K562 (cell line): ENCODE results near the gene SFTPB. TPM values are rescaled to one million over a fixed set of nuclear protein-coding genes. Genes with fewer than 3 reads are reported as not detected.

Source experiments
- FOXO4 ChIP-seq: fragments of 450-650 bp; formaldehyde crosslinking; IDR thresholded peaks from 2 replicates; pipeline ENCODE4 v1.4.0; 2020; ENCODE audit warnings: mild to moderate bottlenecking, moderate library complexity
- GABPA ChIP-seq: fragments of 200-800 bp; sonication (Bioruptor generic); conservative IDR thresholded peaks from 2 replicates; pipeline ENCODE4 v1.6.1; 2016; ENCODE audit warnings: low read depth, missing genetic modification characterization, missing compliant biosample characterization
- KAT8 ChIP-seq: fragments of 450-650 bp; IDR thresholded peaks from 2 replicates; pipeline ENCODE4 v1.6.1; 2016; ENCODE audit warnings: low read depth, mild to moderate bottlenecking
- PHF21A ChIP-seq: fragments of 450-650 bp; IDR thresholded peaks from 2 replicates; pipeline ENCODE4 v1.6.1; 2017; ENCODE audit warnings: low read depth, borderline replicate concordance
- SMARCE1 ChIP-seq: fragments of 450-650 bp; IDR thresholded peaks from 2 replicates; pipeline ENCODE4 v1.7.1; 2016; ENCODE audit warnings: mild to moderate bottlenecking
- TCF7L2 ChIP-seq: fragments of 150-350 bp; IDR thresholded peaks from 2 replicates; pipeline ENCODE4 v1.6.1; 2016; ENCODE audit warnings: low read depth, mild to moderate bottlenecking, low read length, moderate library complexity
- USF2 ChIP-seq: sonication (generic); formaldehyde crosslinking; IDR thresholded peaks from 2 replicates; pipeline ENCODE4 v1.5.0; 2020; ENCODE audit warnings: missing genetic modification reagents
- ZC3H8 ChIP-seq: fragments of 450-650 bp; IDR thresholded peaks from 2 replicates; pipeline ENCODE4 v1.6.1; 2017
- ZKSCAN1 ChIP-seq: fragments of 150-350 bp; IDR thresholded peaks from 2 replicates; pipeline ENCODE4 v1.6.1; 2016; ENCODE audit warnings: low read depth, low read length
- ZKSCAN3 ChIP-seq: fragments of 250-450 bp; sonication (Bioruptor Pico); IDR thresholded peaks from 2 replicates; pipeline ENCODE4 v1.4.0; 2020
- ZNF146 ChIP-seq: IDR thresholded peaks from one replicate; pipeline ENCODE4 v1.6.1; 2018; ENCODE audit warnings: missing compliant biosample characterization; ENCODE audit not compliant: unreplicated experiment
- ZNF212 ChIP-seq: fragments of 450-650 bp; formaldehyde crosslinking; IDR thresholded peaks from 2 replicates; pipeline ENCODE4 v1.4.0; 2020; ENCODE audit warnings: mild to moderate bottlenecking
- ZNF518B ChIP-seq: fragments of 250-450 bp; sonication (Bioruptor Pico); IDR thresholded peaks from 2 replicates; pipeline ENCODE4 v1.5.0; 2021; ENCODE audit warnings: mild to moderate bottlenecking, moderate library complexity
- ZNF592 ChIP-seq: fragments of 450-650 bp; IDR thresholded peaks from 2 replicates; pipeline ENCODE4 v1.6.1; 2017; ENCODE audit warnings: antibody characterized with exemption, mild to moderate bottlenecking
- polyA plus RNA-seq, 8 experiments: library from polyadenylated mRNA; depleted of rRNA in 4 of 8; stranded (reverse) in 5 of 8; unstranded in 3 of 8; fragments of >200 nt; fragmentation: Nextera tagmentation in 2 of 8; fragmentation: Illumina TruSeq in 1 of 8; extraction: Ambion mirVana in 2 of 8; extraction: Trizol in 1 of 8; gene quantifications; 2 replicates each; pipeline versions ENCODE4 v1.2.1 to v1.2.3, GENCODE V29; 2011 to 2014; ENCODE audit warnings: inconsistent platforms in 1 of 8, missing spikeins in 1 of 8
- total RNA-seq, 7 experiments: library from RNA; depleted of rRNA in 6 of 7; stranded (reverse); fragments of >200 nt in 6 of 7; fragmentation: Illumina TruSeq in 2 of 7; extraction: Trizol in 2 of 7; gene quantifications; 2 replicates each; pipeline versions ENCODE4 v1.2.1 to v1.2.3, GENCODE V29; 2011 to 2021; ENCODE audit warnings: low replicate concordance in 1 of 7
- TF ChIP-seq, protein P1 (sequence below): fragments of 450-650 bp; IDR thresholded peaks from 2 replicates; pipeline ENCODE4 v1.7.0; 2016; ENCODE audit warnings: borderline replicate concordance

SFTPB gene
- total and polyA plus RNA-seq, 9 of the 15 experiments (the other 6 are each of a cell fraction or from before 2014, with no cell fraction given), result 0.03 to 7.0 TPM; not detected in 7

DNA sequence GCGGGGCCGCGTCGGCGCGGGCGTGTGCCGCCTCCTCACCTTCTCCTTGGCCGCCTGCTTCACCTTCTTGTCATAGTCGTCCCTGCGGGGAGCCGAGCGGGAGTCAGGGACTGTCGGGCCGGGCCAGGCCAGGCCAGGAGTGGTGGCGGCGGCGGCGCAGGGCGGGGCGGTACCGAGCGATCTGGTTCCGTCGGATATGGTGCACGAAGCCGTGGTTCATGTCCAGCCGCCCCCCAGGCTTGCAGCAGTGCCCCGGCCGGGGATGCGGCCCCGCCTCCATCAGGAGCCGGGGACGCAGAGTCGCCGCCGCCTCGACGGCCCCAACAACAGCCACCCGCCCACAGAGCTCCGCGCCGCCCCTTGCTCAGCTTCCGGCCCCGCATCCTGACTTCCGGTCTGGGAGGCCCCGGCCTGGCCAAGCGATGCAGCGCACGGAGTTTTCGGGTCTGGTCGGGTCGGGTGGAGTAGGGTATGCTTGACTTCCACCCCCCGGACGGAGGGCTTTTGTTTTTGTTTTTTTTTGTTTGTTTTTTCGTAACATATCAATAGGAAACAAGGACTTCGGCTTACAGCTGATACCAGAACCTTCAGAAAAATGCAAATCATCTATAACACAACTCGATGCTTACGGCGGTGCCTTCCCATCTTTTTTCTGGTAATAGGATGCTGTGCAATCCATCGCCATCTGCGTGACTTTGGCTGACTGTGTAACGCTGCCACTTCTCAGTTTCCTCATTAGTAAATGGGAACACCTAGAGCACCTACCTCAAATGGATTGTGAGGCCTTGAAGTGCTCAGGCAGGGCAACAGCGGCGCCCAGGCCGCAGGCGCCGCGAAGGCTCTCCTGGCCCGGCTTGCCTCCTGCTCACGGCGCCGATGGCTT is 56.1 kb downstream of the SFTPB start, which contains the start of gene C2orf68 (continued):
- no peak for TF ChIP-seq ZKSCAN3 (CRISPR knock-in tag)
- no peak for TF ChIP-seq ZKSCAN1
- TF ChIP-seq ZNF212 (CRISPR knock-in tag), result no peak
- TF ChIP-seq KAT8, result 0 out of 2 replicates have a peak, but pooled peaks have one; percentile 16
- no peak for TF ChIP-seq ZNF146 (CRISPR knock-in tag)
- TF ChIP-seq TCF7L2, result no peak
- TF ChIP-seq SMARCE1, result no peak
- TF ChIP-seq USF2 (CRISPR knock-in tag), result no peak
- TF ChIP-seq, protein P1, sequence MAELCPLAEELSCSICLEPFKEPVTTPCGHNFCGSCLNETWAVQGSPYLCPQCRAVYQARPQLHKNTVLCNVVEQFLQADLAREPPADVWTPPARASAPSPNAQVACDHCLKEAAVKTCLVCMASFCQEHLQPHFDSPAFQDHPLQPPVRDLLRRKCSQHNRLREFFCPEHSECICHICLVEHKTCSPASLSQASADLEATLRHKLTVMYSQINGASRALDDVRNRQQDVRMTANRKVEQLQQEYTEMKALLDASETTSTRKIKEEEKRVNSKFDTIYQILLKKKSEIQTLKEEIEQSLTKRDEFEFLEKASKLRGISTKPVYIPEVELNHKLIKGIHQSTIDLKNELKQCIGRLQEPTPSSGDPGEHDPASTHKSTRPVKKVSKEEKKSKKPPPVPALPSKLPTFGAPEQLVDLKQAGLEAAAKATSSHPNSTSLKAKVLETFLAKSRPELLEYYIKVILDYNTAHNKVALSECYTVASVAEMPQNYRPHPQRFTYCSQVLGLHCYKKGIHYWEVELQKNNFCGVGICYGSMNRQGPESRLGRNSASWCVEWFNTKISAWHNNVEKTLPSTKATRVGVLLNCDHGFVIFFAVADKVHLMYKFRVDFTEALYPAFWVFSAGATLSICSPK, result no peak
- TF ChIP-seq GABPA, result peak; percentile 98
- TF ChIP-seq ZNF592, result peak; percentile 83
- no peak for TF ChIP-seq ZNF518B (CRISPR knock-in tag)
- no peak for TF ChIP-seq FOXO4
- no peak for TF ChIP-seq PHF21A
- TF ChIP-seq ZC3H8, result no peak
